RWPE1 (cell line): ENCODE measurements around the gene RAB24.

Experiments used
- CTCF ChIA-PET: fragments of 350-600 bp; sonication (Branson Sonifier 250); formaldehyde crosslinking; extraction: SDS; loops from one replicate; lab custom pipeline; 2021; lab: Yijun Ruan, JAX
- POLR2A ChIA-PET: fragments of 400-600 bp; formaldehyde crosslinking; extraction: SDS; loops from one replicate; lab custom pipeline; 2020; ENCODE audit warnings: antibody characterized with exemption; ENCODE audit not compliant: low non-redundant PET; lab: Yijun Ruan, JAX
- DNase-seq: peaks from one replicate; pipeline ENCODE4 v3.0.0; 2012; ENCODE audit warnings: low spot score
- H3K27ac ChIP-seq: fragments of 450-650 bp; 2 replicates; pipeline ENCODE4 v1.5.1; 2017
- CTCF ChIP-seq: fragments of 450-650 bp; conservative IDR thresholded peaks from 2 replicates; pipeline ENCODE4 v1.5.1; 2017; ENCODE audit warnings: low read depth, mild to moderate bottlenecking

The RAB24 gene

DNA sequence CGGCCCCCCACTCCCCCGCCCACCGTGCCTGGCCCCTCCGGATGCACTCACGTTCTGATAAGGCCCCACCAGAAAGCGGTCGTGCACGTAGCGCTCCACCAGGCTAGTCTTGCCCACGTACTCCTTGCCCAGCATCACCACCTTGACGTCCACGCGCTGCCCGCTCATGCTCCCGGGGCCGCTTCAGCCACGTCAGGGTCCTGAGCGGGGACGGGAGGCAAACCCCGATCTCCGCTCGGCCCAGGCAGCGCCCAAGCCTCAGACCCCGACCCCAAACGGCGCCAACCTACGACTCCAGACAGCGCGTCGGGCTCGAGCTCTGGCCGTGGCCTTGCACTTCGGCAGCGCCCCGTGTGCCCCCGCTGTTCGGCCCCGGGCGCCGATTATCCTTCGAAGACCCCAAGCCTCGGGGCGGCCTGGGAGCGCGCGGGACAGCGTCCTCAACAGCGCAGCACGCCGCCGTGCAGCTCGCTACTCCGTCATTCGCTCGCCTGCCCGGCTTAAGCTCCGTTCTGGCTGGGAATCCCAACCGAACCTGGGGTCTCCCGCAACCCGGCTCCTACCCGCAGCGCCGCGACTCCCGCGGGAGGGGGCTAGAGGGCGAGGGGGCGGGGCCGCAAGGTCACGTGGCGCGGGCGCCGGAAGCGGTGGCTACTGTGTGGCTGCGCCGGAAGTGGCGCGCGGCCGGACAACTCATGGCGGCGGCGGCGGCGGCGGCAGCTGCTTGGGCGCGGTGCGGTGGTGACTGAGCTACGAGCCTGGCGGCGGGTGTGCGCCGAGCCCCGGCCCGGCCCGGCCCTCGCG, at the start of gene RAB24, which contains the start of gene PRELID1:
TSS of gene RAB24 (minus strand) at position 599 of the 804 bp plus-strand sequence. CDS start at position 168, 431 bp downstream.
TSS of gene PRELID1 (plus strand) at position 679 of the 804 bp plus-strand sequence. CDS start 187 bp downstream, outside the sequence.
- CTCF ChIA-PET = interaction anchor here (0.7 to 0.9 kb wide), 2 partner anchors 10 to 190 kb away, joined by 3 read pairs; no protein-coding TSS in a partner anchor
- peak; percentile 53 for TF ChIP-seq CTCF
- peak within 1 kb of the TSS; percentile 84 for H3K27ac ChIP-seq
- POLR2A ChIA-PET = interaction anchor here (0.7 kb wide), 1 partner anchor 138 kb away, joined by 3 read pairs; no protein-coding TSS in a partner anchor
- DNase-seq = peak; percentile 88

GRCh38 chr5:177353093-177353492, 49.6 kb upstream of the RAB24 start:
- no peak for TF ChIP-seq CTCF
- ChIA-PET CTCF (no interaction called here), POLR2A (no interaction called here)
- no peak overlapping the region for H3K27ac ChIP-seq
- DNase-seq = no peak

GRCh38 chr5:177351392-177352329, 48.1 kb upstream of the RAB24 start, which contains the start of gene LMAN2:
TSS of gene LMAN2 (minus strand) at chr5:177351668. CDS start at chr5:177351647, 21 bp downstream.
- H3K27ac ChIP-seq = peak within 1 kb of the TSS; percentile 95
- DNase-seq = peak; percentile 99
- no peak for TF ChIP-seq CTCF
- ChIA-PET POLR2A (interaction anchor here (0.9 kb wide), 1 partner anchor 50 kb away, joined by 4 read pairs; no protein-coding TSS in a partner anchor), CTCF (interaction anchor here (0.5 to 2.6 kb wide), 4 partner anchors 12 to 237 kb away, joined by 3 to 15 read pairs (median 3); no protein-coding TSS in a partner anchor)

GRCh38 chr5:177350776-177351391, 47.4 kb upstream of the RAB24 start:
- no peak for TF ChIP-seq CTCF
- no peak for DNase-seq
- ChIA-PET CTCF (interaction anchor here (0.9 to 2.6 kb wide), 4 partner anchors 13 to 52 kb away, joined by 3 to 15 read pairs (median 3); no protein-coding TSS in a partner anchor), POLR2A (interaction anchor here (1.0 kb wide), 1 partner anchor 39 kb away, joined by 4 read pairs; no protein-coding TSS in a partner anchor)
- H3K27ac ChIP-seq = peak overlapping the region; percentile 95

DNA sequence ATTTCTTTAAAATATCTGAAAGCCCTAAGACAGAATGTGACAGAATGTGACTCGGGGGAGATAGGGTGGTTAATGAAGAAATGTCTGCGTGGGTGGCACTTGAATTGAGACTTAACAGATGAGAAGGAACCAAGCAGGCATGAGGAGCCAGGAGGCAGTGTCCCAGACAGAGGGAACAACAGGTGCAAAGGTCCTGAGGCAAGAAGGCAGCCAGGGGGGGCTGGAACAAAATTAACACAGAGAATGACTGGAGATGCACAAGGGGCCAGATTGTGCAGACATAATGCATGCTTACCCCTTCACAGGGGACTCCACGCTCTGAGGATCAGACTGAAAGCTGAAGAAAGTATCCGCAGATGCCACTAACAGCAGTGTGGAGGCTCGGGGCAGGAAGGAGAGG, 46.2 kb upstream of the RAB24 start:
- CTCF ChIA-PET = interaction anchor here (0.5 kb wide), 1 partner anchor 289 kb away, joined by 4 read pairs; no protein-coding TSS in a partner anchor
- peak overlapping the region; percentile 16 for H3K27ac ChIP-seq
- POLR2A ChIA-PET = no interaction called here
- DNase-seq = no peak
- TF ChIP-seq CTCF = no peak
